Heart left ventricle (tissue), 13 donors: Measurements from ENCODE around the gene ASB15.

ENCODE experiments used
- CTCF ChIP-seq, 12 donors: fragments of 200-600 bp; sonication (generic) in 4 of 12; IDR thresholded peaks; one replicate each; pipeline versions ENCODE4 v1.5.0 to v1.8.0; 2018 to 2022; ENCODE audit warnings: antibody characterized with exemption in 12 of 12, mild to moderate bottlenecking in 5 of 12
- POLR2A ChIP-seq, 2 donors: fragments of 450-650 bp; IDR thresholded peaks; one replicate each; pipeline ENCODE4 v1.6.1; 2017; ENCODE audit warnings: antibody characterized with exemption in 2 of 2, mild to moderate bottlenecking in 2 of 2, moderate library complexity in 2 of 2
- donor health status: ischemic (EF 13 %, LVEDD 7.1; RV severe dilation, severe dysfunction).
- donor health status: DM: no; HTN: yes; CAD: no.
- donor health status: DM: no; HTN: no; CAD: no.
- donor health status: ischemic (EF 25% LVEDD 6.9; RV normal size, moderate dysfunction).
- donor health status: ischemic (EF 25% LVEDD 5.7; RV mildly dilated, moderate dysfunction).
- donor health status: ischemic (EF 35%, LVEDD 5.7; RV mildly dilated, moderate dysfunction).
- donor health status: nonischemic (EF 11% LVEDD 7.7; RV severe dilation, severe dysfunction).
- donor health status: DM: yes; HTN: yes; CAD: no.
- donor health status: PGD.
- donor health status: ischemic (EF 29% LVEDD 5.4; RV normal size, mild dysfunction).
- donor health status: nonischemic (EF 23%, LVEDD 6.1; RV moderate dilation, normal function).

GRCh38 chr7:123640583-123640982 lies 39.0 kb downstream of the ASB15 start:
- TF ChIP-seq CTCF (IDR thresholded peaks at IDR 0.05) (no peak), POLR2A (IDR thresholded peaks at IDR 0.05) (no peak)
